Measurements from ENCODE around the gene AARS2.
A peak's percentile ranks its signal among the peaks of the same experiment; 100 is the strongest.
"Not testable (repeated sequence)": the region's sequence is repeated elsewhere in the genome, so short reads cannot be mapped to it uniquely, and the experiment has no call there.

The AARS2 gene

GRCh38 chr6:44312901-44313788 is at the start of gene AARS2:
Gene AARS2, minus strand, starts transcription at chr6:44313347. Its CDS starts 24 bp downstream, at chr6:44313323.
- peak; percentile 86 to 95 (median 90) for DNase-seq (ENCODE audit: low read depth in 2 of 3, low spot score in 1 of 3)

GRCh38 chr6:44361947-44362346 is 48.8 kb upstream of the AARS2 start:
- no peak for DNase-seq (ENCODE audit: low read depth in 2 of 3, low spot score in 1 of 3)

- no peak for DNase-seq (ENCODE audit: low read depth in 2 of 3, low spot score in 1 of 3)
These were observed 46.8 kb upstream of the AARS2 start for GRCh38 chr6:44359973-44360372.

GRCh38 chr6:44356487-44356886 is 43.3 kb upstream of the AARS2 start:
- no peak for DNase-seq (ENCODE audit: low read depth in 2 of 3, low spot score in 1 of 3)

GRCh38 chr6:44355640-44356039 is 42.5 kb upstream of the AARS2 start:
- no peak for DNase-seq (ENCODE audit: low read depth in 2 of 3, low spot score in 1 of 3)

- no peak for DNase-seq (ENCODE audit: low read depth in 2 of 3, low spot score in 1 of 3)
These were observed 40.2 kb upstream of the AARS2 start for GRCh38 chr6:44353336-44353735.

- DNase-seq (ENCODE audit: low read depth in 2 of 3, low spot score in 1 of 3) = no peak
These were observed 39.1 kb upstream of the AARS2 start for GRCh38 chr6:44352259-44352658.

GRCh38 chr6:44350650-44350994 is 37.5 kb upstream of the AARS2 start:
- DNase-seq (ENCODE audit: low read depth in 2 of 3, low spot score in 1 of 3) = not testable (repeated sequence)

- no peak for DNase-seq (ENCODE audit: low read depth in 2 of 3, low spot score in 1 of 3)
These were observed 36.9 kb upstream of the AARS2 start for GRCh38 chr6:44349904-44350649.

GRCh38 chr6:44346818-44347217 is 33.7 kb upstream of the AARS2 start:
- DNase-seq (ENCODE audit: low read depth in 2 of 3, low spot score in 1 of 3) = not testable (repeated sequence)

- no peak for DNase-seq (ENCODE audit: low read depth in 2 of 3, low spot score in 1 of 3)
These were observed 29.3 kb upstream of the AARS2 start, which contains the start of gene SPATS1 for GRCh38 chr6:44342489-44342888. Gene SPATS1, plus strand, starts transcription at chr6:44342650. Its CDS starts 446 bp downstream, at chr6:44343096.

- no peak for DNase-seq (ENCODE audit: low read depth in 2 of 3, low spot score in 1 of 3)
These were observed 28.9 kb upstream of the AARS2 start for GRCh38 chr6:44342052-44342451.

GRCh38 chr6:44341095-44341890 is 28.1 kb upstream of the AARS2 start:
- no peak for DNase-seq (ENCODE audit: low read depth in 2 of 3, low spot score in 1 of 3)

GRCh38 chr6:44339763-44340625 is 26.8 kb upstream of the AARS2 start:
- no peak for DNase-seq (ENCODE audit: low read depth in 2 of 3, low spot score in 1 of 3)

GRCh38 chr6:44339301-44339700 is 26.2 kb upstream of the AARS2 start:
- no peak for DNase-seq (ENCODE audit: low read depth in 2 of 3, low spot score in 1 of 3)

- peak; percentile 39 to 69 (median 50) for DNase-seq (ENCODE audit: low read depth in 2 of 3, low spot score in 1 of 3)
These were observed 25.3 kb upstream of the AARS2 start for GRCh38 chr6:44338228-44339122.

GRCh38 chr6:44335631-44336030 is 22.5 kb upstream of the AARS2 start:
- DNase-seq (ENCODE audit: low read depth in 2 of 3, low spot score in 1 of 3) = no peak

GRCh38 chr6:44333942-44334341 is 20.8 kb upstream of the AARS2 start:
- no peak for DNase-seq (ENCODE audit: low read depth in 2 of 3, low spot score in 1 of 3)

GRCh38 chr6:44333273-44333919 is 20.2 kb upstream of the AARS2 start:
- DNase-seq (ENCODE audit: low read depth in 2 of 3, low spot score in 1 of 3) = no peak

Measured in stimulated activated CD4-positive, alpha-beta T cell treated with anti-CD3 and anti-CD28 coated beads, Interleukin-12 subunit alpha, Interleukin-12 subunit beta, amount 100 ng/mL, for 48 hours (primary cell).